IMR-90 (cell line): ENCODE results near the gene AGAP1. TPM values are rescaled to one million over a fixed set of nuclear protein-coding genes. Genes with fewer than 3 reads are reported as not detected.

ENCODE experiments used
- ATAC-seq: fragments of 200-7000 bp; cut with Tn5 transposase; 2 replicates; pipeline ENCODE4 v1.9.1; 2020; ENCODE audit warnings: low read depth, mild to moderate bottlenecking, moderate library complexity
- BruUV-seq: library from RNA; stranded (reverse); fragments of 400-500 nt; replicated peaks from 2 replicates; lab custom pipeline; 2021; lab: Mats Ljungman, UMichigan
- CTCF ChIA-PET: fragments of 300-600 bp; formaldehyde crosslinking; extraction: SDS; loops from one replicate; lab custom pipeline; 2021; ENCODE audit warnings: antibody characterized with exemption; lab: Yijun Ruan, JAX
- POLR2A ChIA-PET: fragments of 300-600 bp; sonication (Branson Sonifier 250); formaldehyde crosslinking; loops from one replicate; lab custom pipeline; 2022; ENCODE audit warnings: antibody characterized with exemption; ENCODE audit not compliant: unreplicated experiment; lab: Charles Lee
- DNase-seq: peaks from one replicate; pipeline ENCODE4 v3.0.0; 2013
- H2AFZ ChIP-seq: replicated peaks from 2 replicates; pipeline ENCODE3; 2013; ENCODE audit warnings: low read length, mild to moderate bottlenecking; ENCODE audit not compliant: poor library complexity
- H2AK5ac ChIP-seq: 2 replicates; pipeline ENCODE4 v1.6.1; 2013; ENCODE audit warnings: low read depth, low read length, inconsistent platforms
- H2AK9ac ChIP-seq: replicated peaks from 2 replicates; pipeline ENCODE3; 2013; ENCODE audit warnings: mild to moderate bottlenecking, low read depth, low read length, moderate library complexity; ENCODE audit not compliant: poor library complexity
- H2BK120ac ChIP-seq: 2 replicates; pipeline ENCODE4 v1.6.1; 2013; ENCODE audit warnings: low read depth, low read length, inconsistent platforms
- H2BK15ac ChIP-seq: 3 replicates; pipeline ENCODE4 v1.6.1; 2013; ENCODE audit warnings: low read depth, low read length, inconsistent platforms
- H2BK20ac ChIP-seq: 2 replicates; pipeline ENCODE4 v1.6.1; 2013; ENCODE audit warnings: low read depth, mild to moderate bottlenecking, inconsistent platforms, low read length, moderate library complexity
- H2BK5ac ChIP-seq: 2 replicates; pipeline ENCODE4 v1.6.1; 2013; ENCODE audit warnings: mild to moderate bottlenecking, low read depth, low read length, inconsistent platforms; ENCODE audit not compliant: poor library complexity, severe bottlenecking
- H3K14ac ChIP-seq: replicated peaks from 2 replicates; pipeline ENCODE4 v1.6.1; 2013; ENCODE audit warnings: low read depth, low read length, inconsistent platforms
- H3K18ac ChIP-seq: 2 replicates; pipeline ENCODE4 v1.6.1; 2013; ENCODE audit warnings: low read depth, low read length, control low read depth
- H3K23ac ChIP-seq: 2 replicates; pipeline ENCODE4 v1.6.1; 2013; ENCODE audit warnings: low read depth, low read length, inconsistent platforms
- H3K27ac ChIP-seq: 2 replicates; pipeline ENCODE4 v1.5.1; 2013; ENCODE audit warnings: mild to moderate bottlenecking, control low read depth, low read length; ENCODE audit not compliant: insufficient read depth
- H3K27me3 ChIP-seq: 2 replicates; pipeline ENCODE4 v1.6.1; 2013; ENCODE audit warnings: low read length; ENCODE audit not compliant: control insufficient read depth, insufficient read depth
- H3K36me3 ChIP-seq: 2 replicates; pipeline ENCODE4 v1.6.1; 2013; ENCODE audit warnings: low read length, mixed read lengths; ENCODE audit not compliant: control insufficient read depth, insufficient read depth
- H3K4ac ChIP-seq: 2 replicates; pipeline ENCODE4 v1.6.1; 2013; ENCODE audit warnings: low read depth, low read length, inconsistent platforms
- H3K4me1 ChIP-seq: 2 replicates; pipeline ENCODE4 v1.6.1; 2013; ENCODE audit warnings: low read length, mixed read lengths; ENCODE audit not compliant: control insufficient read depth, insufficient read depth
- H3K4me2 ChIP-seq: 2 replicates; pipeline ENCODE4 v1.6.1; 2013; ENCODE audit warnings: low read depth, mild to moderate bottlenecking, control low read depth, low read length, moderate library complexity
- H3K4me3 ChIP-seq: 2 replicates; pipeline ENCODE4 v1.5.1; 2013; ENCODE audit warnings: low read depth, mild to moderate bottlenecking, control low read depth, low read length, moderate library complexity; ENCODE audit not compliant: insufficient read depth
- H3K56ac ChIP-seq: 2 replicates; pipeline ENCODE4 v1.6.1; 2013; ENCODE audit warnings: low read length, inconsistent platforms; ENCODE audit not compliant: insufficient read depth; ENCODE audit errors: extremely low read depth
- H3K79me1 ChIP-seq, 2 experiments: 2 replicates each; pipeline ENCODE4 v1.6.1; 2013; ENCODE audit warnings: low read length in 2 of 2, inconsistent platforms in 1 of 2, low read depth in 1 of 2
- H3K9ac ChIP-seq: 2 replicates; pipeline ENCODE4 v1.6.1; 2013; ENCODE audit warnings: low read depth, low read length, control low read depth
- H3K9me1 ChIP-seq: 2 replicates; pipeline ENCODE4 v1.6.1; 2013; ENCODE audit warnings: low read length, inconsistent platforms; ENCODE audit not compliant: insufficient read depth
- H3K9me3 ChIP-seq: 2 replicates; pipeline ENCODE4 v1.6.1; 2013; ENCODE audit warnings: low read length; ENCODE audit not compliant: control insufficient read depth, insufficient read depth
- H4K20me1 ChIP-seq: 2 replicates; pipeline ENCODE4 v1.6.1; 2013; ENCODE audit warnings: low read length, inconsistent platforms; ENCODE audit not compliant: insufficient read depth
- H4K5ac ChIP-seq: 2 replicates; pipeline ENCODE4 v1.6.1; 2013; ENCODE audit warnings: mild to moderate bottlenecking, low read depth, low read length, control low read depth
- H4K8ac ChIP-seq, 2 experiments: 2 replicates each; pipeline ENCODE4 v1.6.1; 2013; ENCODE audit warnings: low read depth in 2 of 2, low read length in 2 of 2, control low read depth in 1 of 2, inconsistent platforms in 1 of 2
- H4K91ac ChIP-seq: 2 replicates; pipeline ENCODE4 v1.6.1; 2013; ENCODE audit warnings: low read depth, low read length, inconsistent platforms; ENCODE audit not compliant: insufficient read depth
- BHLHE40 ChIP-seq: fragments of 150-350 bp; IDR thresholded peaks from 2 replicates; pipeline ENCODE4 v1.6.1; 2016; ENCODE audit warnings: mild to moderate bottlenecking, low read depth, low read length
- CEBPB ChIP-seq: IDR thresholded peaks from 2 replicates; pipeline ENCODE4 v1.6.1; 2012; ENCODE audit warnings: low read depth, low read length, improper control_type of control experiment
- CHD1 ChIP-seq: IDR thresholded peaks from 2 replicates; pipeline ENCODE4 v1.6.1; 2012; ENCODE audit warnings: low read depth, low read length, improper control_type of control experiment
- MAFK ChIP-seq: IDR thresholded peaks from 2 replicates; pipeline ENCODE4 v1.6.1; 2012; ENCODE audit warnings: low read depth, low read length, improper control_type of control experiment
- MAZ ChIP-seq: IDR thresholded peaks from 2 replicates; pipeline ENCODE4 v1.6.1; 2012; ENCODE audit warnings: low read depth, mild to moderate bottlenecking, low read length, improper control_type of control experiment, moderate library complexity, borderline replicate concordance
- MXI1 ChIP-seq: IDR thresholded peaks from 2 replicates; pipeline ENCODE4 v1.6.1; 2012; ENCODE audit warnings: low read depth, mild to moderate bottlenecking, low read length, moderate library complexity, borderline replicate concordance
- POLR2A ChIP-seq: IDR thresholded peaks from 2 replicates; pipeline ENCODE4 v1.6.1; 2012; ENCODE audit warnings: mild to moderate bottlenecking, low read depth, low read length
- RCOR1 ChIP-seq: IDR thresholded peaks from 2 replicates; pipeline ENCODE4 v1.6.1; 2012; ENCODE audit warnings: mild to moderate bottlenecking, low read length, improper control_type of control experiment; ENCODE audit not compliant: insufficient replicate concordance
- RFX5 ChIP-seq: IDR thresholded peaks from 2 replicates; pipeline ENCODE4 v1.8.0; 2012; ENCODE audit warnings: low read depth, mild to moderate bottlenecking, low read length, moderate library complexity
- SMC3 ChIP-seq: fragments of 150-350 bp; IDR thresholded peaks from 2 replicates; pipeline ENCODE4 v1.6.1; 2016; ENCODE audit warnings: low read depth, mild to moderate bottlenecking, antibody characterized with exemption, low read length, moderate library complexity
- whole genome bisulfite sequencing, 2 experiments: methylation state at CpG; one replicate each; pipeline versions ENCODE4 v1.1.5 to v1.1.7; 2013; ENCODE audit warnings: missing lambda C conversion rate in 2 of 2; ENCODE audit not compliant: insufficient read length in 1 of 2; ENCODE audit errors: extremely low coverage in 2 of 2; 5-methylcytosine and 5-hydroxymethylcytosine counted together
- dilution Hi-C: fragments of 300-500 bp; cut with HindIII; formaldehyde crosslinking; loops from one replicate; pipeline ENCODE4 v1.14.3; 2018; ENCODE audit warnings: low sequenced_read_pairs; ENCODE audit not compliant: unreplicated experiment
- in situ Hi-C: fragments of 300-500 bp; cut with MboI; formaldehyde crosslinking; loops from 3 replicates; pipeline ENCODE4 v1.14.3; 2019; ENCODE audit warnings: low sequenced_read_pairs, inconsistent platforms, mixed read lengths
- intact Hi-C: fragments of 100-400 bp; cut with micrococcal nuclease; formaldehyde crosslinking; loops from 2 replicates; pipeline ENCODE4 v1.10.0; 2022
- polyA plus RNA-seq, 3 experiments: library from polyadenylated mRNA; depleted of rRNA; stranded (reverse); fragments of >200 nt; gene quantifications; 2 replicates each; pipeline ENCODE4 v1.2.3, GENCODE V29; 2012; ENCODE audit warnings: low replicate concordance in 1 of 3
- total RNA-seq: library from RNA; depleted of rRNA; stranded (reverse); fragments of >200 nt; gene quantifications from 2 replicates; pipeline ENCODE4 v1.2.3, GENCODE V29; 2012

The AGAP1 gene
- total and polyA plus RNA-seq, 2 of the 4 experiments (the other 2 are of a cell fraction) = 15.1 to 16.4 TPM

- peaks cover 34 to 78% of the 10 kb centered on the region in 2 experiments for H3K79me1 ChIP-seq
- no peak overlapping the region for H3K18ac ChIP-seq
- peak overlapping the region; percentile 62 for H2AK9ac ChIP-seq
- no peak overlapping the region for H2BK5ac ChIP-seq
- peak overlapping the region; percentile 26 for H2AFZ ChIP-seq
- intact Hi-C loops = no loop called here
- peak overlapping the region; percentile 27; the same call in 1 of the 2 replicates for H3K27ac ChIP-seq
- H2BK120ac ChIP-seq = no peak overlapping the region
- DNase-seq (peak; percentile 70), ATAC-seq (peak; percentile 88)
- no peak overlapping the region for H3K9ac ChIP-seq
- no peaks in the 10 kb centered on the region for H3K36me3 ChIP-seq
- no peak overlapping the region for H3K23ac ChIP-seq
- no peak overlapping the region; the same call in 1 of the 2 replicates for H3K56ac ChIP-seq
- no peak overlapping the region for H3K4me3 ChIP-seq
- peak overlapping the region; percentile 37; the same call in 1 of the 2 replicates for H3K14ac ChIP-seq
- H3K4me2 ChIP-seq = peak overlapping the region; percentile 77
- ChIA-PET CTCF (no interaction called here), POLR2A (no interaction called here)
- TF ChIP-seq CHD1 (no peak), BHLHE40 (peak; percentile 11; the same call in 1 of the 2 replicates), MAZ (no peak), POLR2A (no peak), MXI1 (no peak), RCOR1 (no peak), RFX5 (no peak), MAFK (no peak), SMC3 (no peak), CEBPB (peak; percentile 44; the same call in 1 of the 2 replicates)
- in situ Hi-C loops = loop anchor here (25.0 kb wide), 1 partner anchor 1040 kb away; no protein-coding TSS in a partner anchor
- 0 out of 2 replicates have a peak overlapping the region, but pooled peaks have one; percentile 22 for H4K91ac ChIP-seq
- no TSS peak for BruUV-seq
- H4K5ac ChIP-seq = no peak overlapping the region
- peaks cover 69% of the 10 kb centered on the region for H4K20me1 ChIP-seq
- dilution Hi-C loops = no loop called here
- H3K9me3 ChIP-seq = no peaks in the 10 kb centered on the region
- no peak overlapping the region for H2BK15ac ChIP-seq
- H2AK5ac ChIP-seq = peak overlapping the region; percentile 24; the same call in 1 of the 2 replicates
- WGBS, 2 experiments = 57% methylated on average over 12 of the region's 28 CpGs; no CpG with 5 or more reads in 1 of the 2 experiments
- H3K4me1 ChIP-seq = peaks cover 9% of the 10 kb centered on the region
- 0 out of 2 replicates have a peak overlapping the region, but pooled peaks have one; percentile 37 for H2BK20ac ChIP-seq
- peak overlapping the region; percentile 68 for H3K4ac ChIP-seq
- peak overlapping the region in 1 of 2 experiments; percentile 30; a peak in 1 of 4 replicates for H4K8ac ChIP-seq
- H3K27me3 ChIP-seq = no peaks in the 10 kb centered on the region
- peaks cover 25% of the 10 kb centered on the region for H3K9me1 ChIP-seq
Measured at GRCh38 chr2:235577404-235578330, 83.8 kb downstream of the AGAP1 start.
